Nephron (organoid): ENCODE results near the gene RGS11.

Experiments
- H3K27ac Mint-ChIP-seq, 3 experiments: 2 replicates each; pipeline ENCODE4 v1.8.0; 2020; ENCODE audit warnings: mixed read lengths in 3 of 3, mild to moderate bottlenecking in 2 of 3, moderate library complexity in 1 of 3
- H3K27me3 Mint-ChIP-seq: 2 replicates; pipeline ENCODE4 v1.8.0; 2021; ENCODE audit warnings: low read depth, mild to moderate bottlenecking, moderate library complexity, mixed read lengths
- H3K36me3 Mint-ChIP-seq: 2 replicates; pipeline ENCODE4 v1.8.0; 2020; ENCODE audit warnings: low read depth, mixed read lengths
- H3K4me1 Mint-ChIP-seq: 2 replicates; pipeline ENCODE4 v1.8.0; 2020; ENCODE audit warnings: mixed read lengths
- H3K4me3 Mint-ChIP-seq, 3 experiments: 2 replicates each; pipeline ENCODE4 v1.8.0; 2020; ENCODE audit warnings: mild to moderate bottlenecking in 3 of 3, mixed read lengths in 3 of 3, moderate library complexity in 2 of 3
- H3K9me3 Mint-ChIP-seq: 2 replicates; pipeline ENCODE4 v1.8.0; 2020; ENCODE audit warnings: mixed read lengths
- CTCF ChIP-seq, 3 experiments: fragments of 200-600 bp; sonication (generic); IDR thresholded peaks; one replicate each; pipeline ENCODE4 v1.5.0; 2021; ENCODE audit warnings: antibody characterized with exemption in 3 of 3; ENCODE audit not compliant: unreplicated experiment in 3 of 3

RGS11 gene

GRCh38 chr16:289395-289997 lies 13.8 kb upstream of the RGS11 start:
- Mint-ChIP-seq H3K9me3 (no peaks in the 10 kb centered on the region), H3K4me3 (no peak overlapping the region), H3K27me3 (no peaks in the 10 kb centered on the region), H3K36me3 (peaks cover 21% of the 10 kb centered on the region), H3K4me1 (no peaks in the 10 kb centered on the region), H3K27ac (no peak overlapping the region)
- TF ChIP-seq CTCF (IDR thresholded peaks at IDR 0.05; ENCODE audit: unreplicated experiment in 3 of 3): no peak

GRCh38 chr16:287981-288920 lies 12.5 kb upstream of the RGS11 start:
- H3K27me3 Mint-ChIP-seq: no peaks in the 10 kb centered on the region
- no peaks in the 10 kb centered on the region for H3K4me1 Mint-ChIP-seq
- H3K27ac Mint-ChIP-seq: no peak overlapping the region
- H3K9me3 Mint-ChIP-seq: no peaks in the 10 kb centered on the region
- H3K36me3 Mint-ChIP-seq: peaks cover 21% of the 10 kb centered on the region
- no peak overlapping the region for H3K4me3 Mint-ChIP-seq
- TF ChIP-seq CTCF (IDR thresholded peaks at IDR 0.05; ENCODE audit: unreplicated experiment in 3 of 3): no peak

GRCh38 chr16:287298-287811 lies 11.6 kb upstream of the RGS11 start:
- no peaks in the 10 kb centered on the region for H3K4me1 Mint-ChIP-seq

GRCh38 chr16:286491-287297 lies 10.9 kb upstream of the RGS11 start:
- H3K36me3 Mint-ChIP-seq: peaks cover 18% of the 10 kb centered on the region
- H3K27ac Mint-ChIP-seq: no peak overlapping the region
- H3K9me3 Mint-ChIP-seq: no peaks in the 10 kb centered on the region
- H3K4me1 Mint-ChIP-seq: no peaks in the 10 kb centered on the region
- TF ChIP-seq CTCF (IDR thresholded peaks at IDR 0.05; ENCODE audit: unreplicated experiment in 3 of 3): no peak
- H3K4me3 Mint-ChIP-seq: no peak overlapping the region
- peaks cover 4% of the 10 kb centered on the region for H3K27me3 Mint-ChIP-seq

More at GRCh38 chr16:287298-287811, 11.6 kb upstream of the RGS11 start:
- Mint-ChIP-seq H3K27me3 (no peaks in the 10 kb centered on the region), H3K4me3 (no peak overlapping the region), H3K9me3 (no peaks in the 10 kb centered on the region), H3K27ac (no peak overlapping the region), H3K36me3 (peaks cover 18% of the 10 kb centered on the region)
- no peak for TF ChIP-seq CTCF (IDR thresholded peaks at IDR 0.05; ENCODE audit: unreplicated experiment in 3 of 3)

- Mint-ChIP-seq H3K27ac (no peak overlapping the region), H3K4me1 (no peaks in the 10 kb centered on the region)
Observed at GRCh38 chr16:285146-286055, 9.7 kb upstream of the RGS11 start.

More at GRCh38 chr16:285146-286055, 9.7 kb upstream of the RGS11 start:
- Mint-ChIP-seq H3K4me3 (no peak overlapping the region), H3K9me3 (no peaks in the 10 kb centered on the region), H3K36me3 (peaks cover 18% of the 10 kb centered on the region), H3K27me3 (peaks cover 13% of the 10 kb centered on the region)
- TF ChIP-seq CTCF (IDR thresholded peaks at IDR 0.05; ENCODE audit: unreplicated experiment in 3 of 3): no peak
